ENCODE measurements around the gene FOXO3.

Gene FOXO3

GRCh38 chr6:108726726-108727339, 166.1 kb downstream of the FOXO3 start:
- no peak for TF ChIP-seq CTCF (IDR thresholded peaks at IDR 0.05; ENCODE audit: extremely low read depth, missing control alignments)
- no peak for DNase-seq (ENCODE audit: low spot score)

DNA sequence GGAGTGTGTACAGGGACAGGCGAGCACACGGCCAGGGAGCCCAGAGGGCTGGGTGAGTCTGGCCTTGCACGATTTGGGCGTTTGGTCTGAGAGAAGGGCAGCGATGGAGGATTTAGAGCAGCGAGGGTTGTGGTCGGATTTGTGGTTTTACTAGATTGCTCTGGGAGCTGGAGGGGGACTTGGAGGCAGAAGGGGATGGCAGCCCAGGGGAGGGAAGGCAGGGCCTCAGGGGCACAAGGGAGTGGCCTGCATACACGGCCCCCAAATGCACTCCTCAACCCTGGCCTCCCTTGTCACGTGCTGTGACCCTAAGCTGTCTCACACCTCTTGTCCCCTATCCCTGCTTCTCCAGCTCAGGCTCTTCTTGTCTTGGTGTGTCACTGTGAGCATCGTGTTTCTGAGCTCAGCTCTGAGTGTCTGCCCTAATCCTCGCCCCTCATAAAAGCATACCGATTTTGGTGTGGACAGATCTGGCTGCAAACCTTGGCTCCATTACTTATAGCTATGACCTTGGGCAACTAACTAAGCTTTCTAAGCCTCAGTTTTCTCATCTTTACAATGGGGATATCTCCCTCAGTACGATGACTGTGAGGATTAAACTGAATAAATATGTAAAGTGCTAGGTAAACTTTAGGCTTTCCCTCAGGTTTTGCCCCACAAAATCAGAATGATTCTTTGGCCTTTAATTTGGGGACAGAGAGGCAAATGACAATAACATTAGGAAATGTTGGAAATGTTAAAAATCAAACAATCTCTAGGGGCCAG, 167.4 kb downstream of the FOXO3 start:
- DNase-seq (ENCODE audit: low spot score), result no peak
- TF ChIP-seq CTCF (IDR thresholded peaks at IDR 0.05; ENCODE audit: extremely low read depth, missing control alignments), result no peak

DNA sequence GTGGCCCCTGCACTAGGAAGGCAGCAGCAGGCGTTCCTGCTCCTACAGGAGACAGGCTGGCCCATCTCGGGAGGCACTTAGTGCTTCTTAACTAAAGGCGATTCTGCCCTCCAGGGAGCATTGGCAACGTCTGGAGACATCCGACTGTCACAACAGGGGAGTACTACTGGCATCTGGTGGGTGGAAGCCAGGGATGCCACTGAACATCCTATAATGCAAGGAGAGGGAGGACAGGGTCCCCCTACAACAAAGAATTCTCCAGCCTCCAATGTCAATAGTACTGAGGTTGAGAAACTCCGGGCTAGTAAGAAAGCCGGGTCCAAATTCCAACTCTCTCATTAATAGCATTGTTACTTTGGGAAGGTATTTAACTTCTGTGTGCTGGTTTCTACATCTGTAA, 168.1 kb downstream of the FOXO3 start:
- no peak for TF ChIP-seq CTCF (IDR thresholded peaks at IDR 0.05; ENCODE audit: extremely low read depth, missing control alignments)
- no peak for DNase-seq (ENCODE audit: low spot score)

- DNase-seq (ENCODE audit: low spot score), result no peak
- TF ChIP-seq CTCF (IDR thresholded peaks at IDR 0.05; ENCODE audit: extremely low read depth, missing control alignments), result no peak
Observed at GRCh38 chr6:108730635-108731515, 170.2 kb downstream of the FOXO3 start.

- no peak for TF ChIP-seq CTCF (IDR thresholded peaks at IDR 0.05; ENCODE audit: extremely low read depth, missing control alignments)
- no peak for DNase-seq (ENCODE audit: low spot score)
Observed at GRCh38 chr6:108732091-108732870, 171.6 kb downstream of the FOXO3 start.

GRCh38 chr6:108733051-108733450, 172.3 kb downstream of the FOXO3 start:
- no peak for DNase-seq (ENCODE audit: low spot score)
- no peak for TF ChIP-seq CTCF (IDR thresholded peaks at IDR 0.05; ENCODE audit: extremely low read depth, missing control alignments)

Data from GM20000 (cell line).